Measurements from ENCODE around the gene ARL8A. TPM values are rescaled to one million over a fixed set of nuclear protein-coding genes. Genes with fewer than 3 reads are reported as not detected.
A peak's percentile ranks its signal among the peaks of the same experiment; 100 is the strongest.

Gene ARL8A
- total and polyA plus RNA-seq, 10 of the 15 experiments (the other 5 are each of a cell fraction or from before 2014, with no cell fraction given): 0.34 to 49.2 (median 15.4) TPM

GRCh38 chr1:202130816-202131522 lies 13.6 kb downstream of the ARL8A start:
- DNase-seq (ENCODE audit: low read depth, low spot score) (no peak), ATAC-seq (no peak), FAIRE-seq (no peak)
- no peak overlapping the region for H3K27ac ChIP-seq (ENCODE audit: control insufficient read depth, insufficient read depth)
- no peaks in the 10 kb centered on the region for H3K79me2 ChIP-seq (ENCODE audit: control insufficient read depth, insufficient read depth, low read length)
- H4K20me1 ChIP-seq (ENCODE audit: control insufficient read depth, insufficient read depth): peaks cover 3% of the 10 kb centered on the region; the same call in 1 of the 2 replicates
- H3K9me3 ChIP-seq (replicated peaks; ENCODE audit: control insufficient read depth, insufficient read depth, low read length): no peaks in the 10 kb centered on the region
- WGBS (ENCODE audit: insufficient coverage, insufficient replicate concordance, low lambda C conversion rate, missing lambda C conversion rate): 75% methylated on average over 9 of the region's 9 CpGs
- ChIA-PET POLR2A (no interaction called here), RAD21 (ENCODE audit: unreplicated experiment) (interaction anchor here (1.2 kb wide), 1 partner anchor 131 kb away, joined by 3 read pairs; no protein-coding TSS in a partner anchor), CTCF (interaction anchor here (0.7 to 2.1 kb wide), 6 partner anchors 7 to 422 kb away, joined by 4 to 6 read pairs (median 4); no protein-coding TSS in a partner anchor), SMC1A (ENCODE audit: uncharacterized antibody, unreplicated experiment) (interaction anchor here (0.8 kb wide), 1 partner anchor 12 kb away, joined by 3 read pairs; no protein-coding TSS in a partner anchor)
- no peak overlapping the region for H3K4me3 ChIP-seq
- no peak overlapping the region for H3K9ac ChIP-seq (ENCODE audit: control insufficient read depth, insufficient read depth, low read length)
- no peak overlapping the region for H2AFZ ChIP-seq (ENCODE audit: control insufficient read depth, low read depth, low read length)
- H3K27me3 ChIP-seq (replicated peaks in 1 of 2; ENCODE audit: control insufficient read depth in 2 of 2, insufficient read depth in 2 of 2, low read length in 1 of 2): no peaks in the 10 kb centered on the region; a peak in 1 of 4 replicates
- in situ Hi-C loops (cut with MboI) (no loop called here), intact Hi-C loops (cut with micrococcal nuclease; ENCODE audit: unreplicated experiment) (no loop called here)
- no peaks in the 10 kb centered on the region for H3K4me1 ChIP-seq (ENCODE audit: control insufficient read depth, insufficient read depth, low read length)
- no peak overlapping the region for H3K4me2 ChIP-seq (ENCODE audit: control insufficient read depth, insufficient read depth)
- peaks cover 7 to 21% of the 10 kb centered on the region in 2 experiments for H3K36me3 ChIP-seq (ENCODE audit: control insufficient read depth in 2 of 2, insufficient read depth in 2 of 2, low read length in 1 of 2)
- no TSS peak for BruUV-seq (replicated peaks)
- TF ChIP-seq MTA3 (IDR thresholded peaks at IDR 0.05; ENCODE audit: borderline replicate concordance, low read length) (no peak), POLR2AphosphoS2 (IDR thresholded peaks at IDR 0.05; ENCODE audit: low read depth, low read length) (peak; percentile 72; the same call in 1 of the 2 replicates), ZBTB4 (CRISPR knock-in tag; IDR thresholded peaks at IDR 0.05) (no peak), E2F8 (IDR thresholded peaks at IDR 0.05; ENCODE audit: low read depth, partially characterized antibody) (no peak)

Data from GM12878 (cell line).